ENCODE data around the gene GABRD. TPM values are rescaled to one million over a fixed set of nuclear protein-coding genes. Genes with fewer than 3 reads are reported as not detected.

GABRD gene
- total RNA-seq, 1 donor from 2014 or later: 0.41 TPM

DNA sequence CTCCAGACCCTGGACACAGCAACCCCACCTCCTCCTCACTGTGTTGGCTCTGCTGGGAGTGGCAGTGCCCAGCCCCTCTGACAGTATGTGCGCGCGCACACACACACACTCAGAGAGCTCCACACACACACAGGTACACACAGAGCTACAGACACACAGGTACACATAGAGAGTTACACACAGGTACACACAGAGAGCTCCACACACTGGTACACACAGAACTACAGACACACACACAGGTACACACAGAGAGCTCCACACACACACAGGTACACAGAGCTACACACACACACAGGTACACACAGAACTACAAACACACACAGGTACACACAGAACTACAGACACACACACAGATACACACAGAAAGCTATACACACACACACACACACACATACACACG is 24.7 kb downstream of the GABRD start:
- no peaks in the 10 kb centered on the region for H3K36me3 ChIP-seq
- intact Hi-C loops (cut with micrococcal nuclease): loop anchor here (10.0 kb wide), 1 partner anchor 89 kb away; no protein-coding TSS in a partner anchor
- no peak overlapping the region for H3K27ac ChIP-seq (replicated peaks)
- H3K27me3 ChIP-seq (ENCODE audit: low read depth): peaks cover 53% of the 10 kb centered on the region
- DNase-seq: no peak
- H3K9me3 ChIP-seq (replicated peaks): no peaks in the 10 kb centered on the region
- TF ChIP-seq, protein P1, sequence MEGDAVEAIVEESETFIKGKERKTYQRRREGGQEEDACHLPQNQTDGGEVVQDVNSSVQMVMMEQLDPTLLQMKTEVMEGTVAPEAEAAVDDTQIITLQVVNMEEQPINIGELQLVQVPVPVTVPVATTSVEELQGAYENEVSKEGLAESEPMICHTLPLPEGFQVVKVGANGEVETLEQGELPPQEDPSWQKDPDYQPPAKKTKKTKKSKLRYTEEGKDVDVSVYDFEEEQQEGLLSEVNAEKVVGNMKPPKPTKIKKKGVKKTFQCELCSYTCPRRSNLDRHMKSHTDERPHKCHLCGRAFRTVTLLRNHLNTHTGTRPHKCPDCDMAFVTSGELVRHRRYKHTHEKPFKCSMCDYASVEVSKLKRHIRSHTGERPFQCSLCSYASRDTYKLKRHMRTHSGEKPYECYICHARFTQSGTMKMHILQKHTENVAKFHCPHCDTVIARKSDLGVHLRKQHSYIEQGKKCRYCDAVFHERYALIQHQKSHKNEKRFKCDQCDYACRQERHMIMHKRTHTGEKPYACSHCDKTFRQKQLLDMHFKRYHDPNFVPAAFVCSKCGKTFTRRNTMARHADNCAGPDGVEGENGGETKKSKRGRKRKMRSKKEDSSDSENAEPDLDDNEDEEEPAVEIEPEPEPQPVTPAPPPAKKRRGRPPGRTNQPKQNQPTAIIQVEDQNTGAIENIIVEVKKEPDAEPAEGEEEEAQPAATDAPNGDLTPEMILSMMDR (IDR thresholded peaks at IDR 0.05; ENCODE audit: borderline replicate concordance): no peak
- H3K4me3 ChIP-seq: no peak overlapping the region
- H3K4me1 ChIP-seq: peaks cover 22% of the 10 kb centered on the region

DNA sequence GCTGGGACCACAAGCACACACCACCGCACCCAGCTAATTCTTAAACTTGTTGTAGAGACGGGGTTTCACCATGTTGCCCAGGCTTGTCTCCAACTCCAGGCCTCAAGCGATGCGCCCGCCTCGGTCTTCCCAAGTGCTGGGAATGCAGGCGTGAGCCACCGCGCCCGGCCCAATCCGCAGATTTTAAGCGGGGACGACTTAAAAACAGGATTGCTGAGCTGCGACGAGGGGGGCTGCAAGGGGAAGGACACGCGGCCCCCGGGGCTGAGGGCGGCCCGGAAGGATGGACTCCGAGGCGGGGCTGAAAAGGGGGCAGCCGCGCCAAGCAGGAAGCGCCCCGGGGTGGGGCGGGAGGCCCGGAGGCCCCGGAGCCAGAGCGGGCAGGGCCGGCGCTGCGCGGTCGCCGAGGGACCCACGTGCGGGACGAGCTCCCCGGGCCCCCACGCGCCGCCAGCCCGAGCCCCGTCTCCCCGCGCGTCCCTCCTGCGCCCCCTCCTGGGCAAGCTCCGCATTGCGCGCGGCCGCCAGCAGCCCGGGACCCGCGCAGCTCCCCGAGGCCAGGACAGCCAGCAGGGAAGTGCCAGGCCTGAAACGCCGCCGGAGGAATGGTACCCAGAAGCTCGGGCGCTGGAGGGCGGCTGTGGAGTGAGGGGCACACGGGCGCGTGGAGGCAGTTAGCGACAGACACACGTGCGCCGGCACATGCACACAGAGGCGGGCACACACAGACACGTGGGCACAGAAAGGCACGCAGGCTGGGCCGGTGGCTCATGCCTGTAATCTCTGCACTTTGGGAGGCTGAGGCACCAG is 25.6 kb downstream of the GABRD start:
- TF ChIP-seq, protein P1 (IDR thresholded peaks at IDR 0.05; ENCODE audit: borderline replicate concordance): peak; percentile 89
- no peaks in the 10 kb centered on the region for H3K36me3 ChIP-seq
- no peak overlapping the region for H3K27ac ChIP-seq (replicated peaks)
- peak overlapping the region; percentile 53 for H3K4me3 ChIP-seq
- no peaks in the 10 kb centered on the region for H3K9me3 ChIP-seq (replicated peaks)
- peaks cover 28% of the 10 kb centered on the region for H3K4me1 ChIP-seq
- H3K27me3 ChIP-seq (ENCODE audit: low read depth): peaks cover 61% of the 10 kb centered on the region
- intact Hi-C loops (cut with micrococcal nuclease): loop anchor here (10.0 kb wide), 1 partner anchor 90 kb away; no protein-coding TSS in a partner anchor
- DNase-seq: peak; percentile 72

DNA sequence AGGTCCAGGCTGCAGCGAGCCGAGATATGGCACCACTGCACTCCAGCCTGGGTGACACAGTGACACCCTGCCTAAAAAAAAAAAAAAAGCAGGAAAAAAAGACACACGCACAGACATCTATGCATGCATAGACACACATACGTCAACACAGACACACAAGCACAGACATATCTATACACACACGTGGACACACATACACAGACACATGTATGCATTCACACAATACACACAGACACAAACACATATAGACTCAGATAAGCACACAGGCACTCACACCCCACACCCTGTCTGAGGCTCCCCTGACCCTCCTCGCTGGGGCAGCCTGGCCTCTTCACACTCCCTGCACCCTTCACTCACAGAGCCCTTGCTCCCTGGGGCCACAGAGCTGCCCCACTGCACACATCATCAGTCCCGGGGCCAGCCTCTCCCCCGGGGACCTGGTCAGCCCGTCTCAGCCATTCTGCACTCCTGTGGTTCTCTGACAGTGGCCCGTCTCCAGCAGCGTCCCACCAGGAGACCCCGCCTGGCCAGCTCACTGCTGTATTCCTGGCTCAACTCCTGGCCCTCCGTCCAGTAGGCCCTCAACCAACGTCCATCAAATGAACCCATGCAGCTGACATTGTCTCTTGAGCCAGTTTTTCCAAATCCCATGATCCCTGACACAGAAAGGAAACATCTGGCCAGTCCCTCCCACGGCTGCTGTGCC is 26.5 kb downstream of the GABRD start:
- Histone ChIP-seq H3K9me3 (replicated peaks) (no peaks in the 10 kb centered on the region), H3K4me3 (peak overlapping the region; percentile 53), H3K27ac (replicated peaks) (no peak overlapping the region), H3K4me1 (peaks cover 33% of the 10 kb centered on the region), H3K36me3 (no peaks in the 10 kb centered on the region), H3K27me3 (ENCODE audit: low read depth) (peaks cover 70% of the 10 kb centered on the region)
- intact Hi-C loops (cut with micrococcal nuclease): loop anchor here (10.0 kb wide), 1 partner anchor 91 kb away; no protein-coding TSS in a partner anchor
- no peak for DNase-seq
- TF ChIP-seq, protein P1 (IDR thresholded peaks at IDR 0.05; ENCODE audit: borderline replicate concordance): no peak

DNA sequence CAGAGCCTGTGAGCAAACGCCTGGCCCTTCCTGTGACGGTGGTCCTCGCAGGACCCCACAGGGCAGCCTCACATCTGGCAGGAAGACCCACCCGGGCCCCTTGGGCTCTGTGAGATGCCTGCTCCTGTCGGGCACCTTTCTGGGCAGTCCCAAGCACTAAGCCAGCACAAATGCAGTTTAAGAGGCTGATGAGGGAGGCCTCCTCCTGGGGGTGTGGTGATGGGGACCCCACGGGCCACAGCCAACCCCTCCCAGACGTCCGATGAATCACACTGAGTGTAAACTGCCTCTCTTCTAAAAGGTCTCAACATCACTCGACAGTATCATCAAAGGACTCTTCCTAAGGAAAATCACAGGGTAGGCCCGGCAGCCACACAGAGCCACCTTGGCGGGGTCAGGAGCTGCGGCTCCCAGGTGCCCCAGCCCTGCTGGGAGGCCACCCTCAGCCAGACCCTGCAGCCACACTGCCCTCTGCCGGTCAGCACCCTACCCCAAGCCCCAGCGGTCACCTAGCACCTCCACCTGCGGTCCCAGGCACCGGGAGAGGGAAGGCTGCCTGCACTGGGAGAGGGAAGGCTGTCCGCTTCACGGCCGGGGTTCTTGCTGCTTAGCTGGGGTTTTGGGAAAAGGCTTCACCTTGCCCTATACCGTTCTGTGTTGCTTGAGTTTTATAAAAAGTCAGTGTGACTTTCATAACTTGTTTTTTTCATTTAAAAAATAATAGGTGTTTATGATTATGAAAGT is 27.2 kb downstream of the GABRD start:
- TF ChIP-seq, protein P1 (IDR thresholded peaks at IDR 0.05; ENCODE audit: borderline replicate concordance): peak; percentile 81
- Histone ChIP-seq H3K4me3 (no peak overlapping the region), H3K9me3 (replicated peaks) (no peaks in the 10 kb centered on the region), H3K27ac (replicated peaks) (no peak overlapping the region), H3K4me1 (peaks cover 40% of the 10 kb centered on the region), H3K36me3 (no peaks in the 10 kb centered on the region), H3K27me3 (ENCODE audit: low read depth) (peaks cover 77% of the 10 kb centered on the region)
- intact Hi-C loops (cut with micrococcal nuclease): loop anchor here (10.0 kb wide), 1 partner anchor 92 kb away; no protein-coding TSS in a partner anchor
- DNase-seq: peak; percentile 59

All from left ventricle myocardium inferior (tissue), 1 donor.